Measurements from ENCODE around the gene BANF2.
"Not testable (repeated sequence)": the region's sequence is repeated elsewhere in the genome, so short reads cannot be mapped to it uniquely, and the experiment has no call there.

The BANF2 gene

DNA sequence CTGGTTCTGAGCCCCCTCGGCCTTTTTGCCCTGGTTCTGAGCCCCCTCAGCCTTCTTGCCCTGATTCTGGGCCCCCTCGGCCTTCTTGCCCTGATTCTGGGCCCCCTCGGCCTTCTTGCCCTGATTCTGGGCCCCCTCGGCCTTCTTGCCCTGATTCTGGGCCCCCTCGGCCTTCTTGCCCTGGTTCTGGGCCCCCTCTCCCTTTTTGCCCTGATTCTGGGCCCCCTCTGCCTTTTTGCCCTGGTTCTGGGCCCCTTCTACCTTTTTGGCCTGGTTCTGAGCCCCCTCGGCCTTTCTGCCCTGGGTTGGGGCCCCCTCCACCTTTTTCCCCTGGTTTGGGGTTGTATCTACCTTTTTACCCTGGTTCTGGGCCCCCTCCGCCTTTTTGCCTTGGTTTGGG, 40.4 kb upstream of the BANF2 start:
- H3K27ac ChIP-seq (ENCODE audit: insufficient read depth in 1 of 2, low read depth in 1 of 2, low read length in 2 of 2, poor library complexity in 1 of 2, severe bottlenecking in 2 of 2); H3K9me3 ChIP-seq (ENCODE audit: control extremely low read depth in 1 of 5, control insufficient read depth in 4 of 5, insufficient read depth in 2 of 5, low read depth in 1 of 5, low read length in 4 of 5); POLR2A ChIA-PET; DNase-seq; CTCF ChIA-PET; H3K27me3 ChIP-seq (replicated peaks in 2 of 5; ENCODE audit: control insufficient read depth in 4 of 5, insufficient read depth in 5 of 5, low read length in 4 of 5); H3K4me3 ChIP-seq (ENCODE audit: control insufficient read depth in 1 of 7, extremely low read depth in 1 of 7, insufficient read depth in 4 of 7, low read depth in 2 of 7, low read length in 6 of 7): not testable (repeated sequence)
- 88% methylated on average over 4 of the region's 7 CpGs for WGBS (ENCODE audit: insufficient coverage)
- H3K4me1 ChIP-seq (ENCODE audit: control extremely low read depth in 1 of 4, control insufficient read depth in 4 of 4, insufficient read depth in 4 of 4, low read length in 3 of 4): peaks cover 0 to 28% (median 20%) of the 10 kb centered on the region in 4 experiments
- peaks cover 6 to 47% (median 22%) of the 10 kb centered on the region in 4 experiments for H3K36me3 ChIP-seq (ENCODE audit: control insufficient read depth in 4 of 4, insufficient read depth in 4 of 4, low read length in 3 of 4)

DNA sequence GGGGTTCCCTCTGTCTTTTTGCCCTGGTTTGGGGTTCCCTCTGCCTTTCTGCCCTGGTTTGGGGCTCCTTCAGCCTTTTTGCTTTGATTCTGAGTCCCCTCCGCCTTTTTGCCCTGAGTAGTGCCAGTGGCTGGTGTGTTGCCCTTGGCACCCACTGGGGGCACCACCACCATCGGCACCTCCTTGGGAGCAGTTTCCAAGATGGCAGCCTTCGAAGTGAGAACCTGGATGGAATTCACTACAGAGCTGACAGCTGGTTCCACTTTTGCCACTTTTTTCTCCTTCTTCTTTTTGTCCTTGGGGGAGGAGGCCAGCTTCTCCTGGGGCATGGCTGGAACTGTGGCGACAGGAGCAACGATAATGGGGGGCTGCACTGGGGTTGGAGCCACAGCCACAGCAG, 40.0 kb upstream of the BANF2 start:
- WGBS (ENCODE audit: insufficient coverage): 98% methylated on average over 5 of the region's 5 CpGs
- Histone ChIP-seq H3K4me3 (ENCODE audit: control insufficient read depth in 1 of 7, extremely low read depth in 1 of 7, insufficient read depth in 4 of 7, low read depth in 2 of 7, low read length in 6 of 7) (no peak overlapping the region), H3K36me3 (ENCODE audit: control insufficient read depth in 4 of 4, insufficient read depth in 4 of 4, low read length in 3 of 4) (peaks cover 6 to 44% (median 22%) of the 10 kb centered on the region in 4 experiments), H3K9me3 (ENCODE audit: control extremely low read depth in 1 of 5, control insufficient read depth in 4 of 5, insufficient read depth in 2 of 5, low read depth in 1 of 5, low read length in 4 of 5) (peaks cover 0 to 5% (median 2%) of the 10 kb centered on the region in 5 experiments), H3K27me3 (replicated peaks in 2 of 5; ENCODE audit: control insufficient read depth in 4 of 5, insufficient read depth in 5 of 5, low read length in 4 of 5) (no peaks in the 10 kb centered on the region), H3K27ac (ENCODE audit: insufficient read depth in 1 of 2, low read depth in 1 of 2, low read length in 2 of 2, poor library complexity in 1 of 2, severe bottlenecking in 2 of 2) (no peak overlapping the region), H3K4me1 (ENCODE audit: control extremely low read depth in 1 of 4, control insufficient read depth in 4 of 4, insufficient read depth in 4 of 4, low read length in 3 of 4) (peaks cover 0 to 32% (median 24%) of the 10 kb centered on the region in 4 experiments)
- no peak for DNase-seq
- POLR2A ChIA-PET: no interaction called here
- CTCF ChIA-PET: no interaction called here

DNA sequence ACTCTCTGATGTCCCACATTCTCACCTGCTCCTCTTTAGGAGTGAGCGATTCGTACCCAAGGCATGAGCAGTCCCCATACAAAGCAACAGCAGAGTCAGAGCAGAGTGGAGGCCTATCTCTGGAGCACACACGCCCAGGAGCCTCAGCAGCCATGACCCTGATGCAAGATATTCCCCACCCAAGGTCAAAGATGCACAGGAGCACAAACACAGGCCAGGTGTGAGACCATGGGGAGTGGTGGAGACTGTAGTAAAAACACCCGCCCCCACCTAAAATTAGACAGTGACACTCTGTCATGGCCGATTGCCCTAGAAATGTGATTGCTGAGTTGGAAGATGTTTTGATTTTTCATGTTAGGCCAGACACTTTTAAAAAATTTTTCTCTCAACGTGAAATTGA, 39.1 kb upstream of the BANF2 start:
- WGBS (ENCODE audit: insufficient coverage): 100% methylated on average over 5 of the region's 6 CpGs
- no peak overlapping the region for H3K4me3 ChIP-seq (ENCODE audit: control insufficient read depth in 1 of 7, extremely low read depth in 1 of 7, insufficient read depth in 4 of 7, low read depth in 2 of 7, low read length in 6 of 7)
- H3K27me3 ChIP-seq (replicated peaks in 2 of 5; ENCODE audit: control insufficient read depth in 4 of 5, insufficient read depth in 5 of 5, low read length in 4 of 5): no peaks in the 10 kb centered on the region
- ChIA-PET CTCF (no interaction called here), POLR2A (no interaction called here)
- DNase-seq: no peak
- H3K27ac ChIP-seq (ENCODE audit: insufficient read depth in 1 of 2, low read depth in 1 of 2, low read length in 2 of 2, poor library complexity in 1 of 2, severe bottlenecking in 2 of 2): no peak overlapping the region
- H3K4me1 ChIP-seq (ENCODE audit: control extremely low read depth in 1 of 4, control insufficient read depth in 4 of 4, insufficient read depth in 4 of 4, low read length in 3 of 4): peaks cover 7 to 41% (median 31%) of the 10 kb centered on the region in 4 experiments
- H3K36me3 ChIP-seq (ENCODE audit: control insufficient read depth in 4 of 4, insufficient read depth in 4 of 4, low read length in 3 of 4): peaks cover 6 to 44% (median 21%) of the 10 kb centered on the region in 4 experiments
- H3K9me3 ChIP-seq (ENCODE audit: control extremely low read depth in 1 of 5, control insufficient read depth in 4 of 5, insufficient read depth in 2 of 5, low read depth in 1 of 5, low read length in 4 of 5): peaks cover 0 to 5% (median 2%) of the 10 kb centered on the region in 5 experiments

DNA sequence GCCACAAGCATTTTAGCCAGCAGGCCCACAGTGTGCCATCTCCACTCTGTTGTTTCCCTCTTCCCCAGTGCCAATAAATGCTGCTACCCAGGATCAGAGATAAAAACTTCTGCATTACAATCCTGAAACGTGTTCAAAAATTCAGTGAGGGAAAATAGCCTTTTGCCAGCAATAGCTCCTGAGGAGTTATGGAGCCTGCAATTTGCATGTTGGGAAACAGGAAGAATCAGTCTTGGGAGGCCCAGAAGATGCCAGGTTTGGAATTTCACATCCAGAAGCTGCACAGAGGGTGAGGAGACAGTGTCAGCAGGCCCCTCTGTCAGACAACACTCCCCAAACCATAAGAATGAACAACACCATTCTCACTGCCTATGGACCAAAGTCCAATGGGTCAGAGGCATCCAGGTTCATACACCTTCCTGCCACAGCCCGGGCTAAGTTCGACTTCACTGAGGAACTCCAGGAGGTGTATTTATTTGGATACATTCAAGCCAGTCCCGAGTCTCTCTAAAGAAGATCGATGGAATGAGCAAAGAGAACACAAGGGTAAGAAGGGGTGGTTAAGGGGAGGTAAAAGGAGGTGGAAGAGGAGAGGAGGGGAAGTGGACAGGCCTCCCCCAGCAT, 38.5 kb upstream of the BANF2 start:
- 98% methylated on average over 4 of the region's 5 CpGs for WGBS (ENCODE audit: insufficient coverage)
- H3K36me3 ChIP-seq (ENCODE audit: control insufficient read depth in 4 of 4, insufficient read depth in 4 of 4, low read length in 3 of 4): peaks cover 4 to 39% (median 19%) of the 10 kb centered on the region in 4 experiments
- H3K9me3 ChIP-seq (ENCODE audit: control extremely low read depth in 1 of 5, control insufficient read depth in 4 of 5, insufficient read depth in 2 of 5, low read depth in 1 of 5, low read length in 4 of 5): peaks cover 0 to 5% (median 2%) of the 10 kb centered on the region in 5 experiments
- H3K4me3 ChIP-seq (ENCODE audit: control insufficient read depth in 1 of 7, extremely low read depth in 1 of 7, insufficient read depth in 4 of 7, low read depth in 2 of 7, low read length in 6 of 7): no peak overlapping the region
- peaks cover 13 to 47% (median 37%) of the 10 kb centered on the region in 4 experiments for H3K4me1 ChIP-seq (ENCODE audit: control extremely low read depth in 1 of 4, control insufficient read depth in 4 of 4, insufficient read depth in 4 of 4, low read length in 3 of 4)
- no peak overlapping the region for H3K27ac ChIP-seq (ENCODE audit: insufficient read depth in 1 of 2, low read depth in 1 of 2, low read length in 2 of 2, poor library complexity in 1 of 2, severe bottlenecking in 2 of 2)
- no peak for DNase-seq
- POLR2A ChIA-PET: no interaction called here
- no peaks in the 10 kb centered on the region for H3K27me3 ChIP-seq (replicated peaks in 2 of 5; ENCODE audit: control insufficient read depth in 4 of 5, insufficient read depth in 5 of 5, low read length in 4 of 5)
- CTCF ChIA-PET: no interaction called here

DNA sequence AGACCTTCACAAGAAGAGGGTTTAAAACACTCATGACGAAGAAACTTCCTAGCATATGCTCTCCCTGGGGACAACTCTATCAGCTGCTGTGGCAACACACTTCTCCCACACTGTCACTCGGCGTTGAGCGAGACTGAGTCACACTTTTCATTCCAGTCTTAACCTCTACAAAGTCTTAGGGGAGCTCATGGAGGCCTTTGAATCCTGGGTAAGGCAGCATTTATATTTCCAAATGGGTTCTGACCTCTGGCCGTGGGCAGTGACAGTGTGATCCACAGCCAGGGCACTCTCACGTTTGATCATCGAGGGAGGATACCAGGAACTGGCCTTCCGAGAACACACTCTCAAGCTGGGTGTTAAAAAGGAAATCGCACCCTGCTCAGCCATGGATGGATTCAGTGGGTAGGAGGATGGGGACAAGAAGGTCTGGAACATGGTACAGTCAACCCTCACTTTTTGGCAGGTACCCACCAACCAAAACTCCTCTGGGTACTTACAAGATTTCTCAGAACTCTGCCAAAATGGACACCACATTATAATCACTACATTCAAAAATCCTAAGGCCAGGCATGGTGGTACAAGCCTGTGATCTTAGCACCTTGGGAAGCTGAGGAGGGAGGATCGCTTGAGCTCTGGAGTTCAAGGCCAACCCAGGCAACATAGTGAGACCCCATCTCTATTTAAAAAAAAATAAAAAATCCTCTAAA, 37.3 kb upstream of the BANF2 start:
- H3K27ac ChIP-seq (ENCODE audit: insufficient read depth in 1 of 2, low read depth in 1 of 2, low read length in 2 of 2, poor library complexity in 1 of 2, severe bottlenecking in 2 of 2): no peak overlapping the region
- POLR2A ChIA-PET: no interaction called here
- no peak for DNase-seq
- peaks cover 0 to 31% (median 13%) of the 10 kb centered on the region in 4 experiments for H3K36me3 ChIP-seq (ENCODE audit: control insufficient read depth in 4 of 4, insufficient read depth in 4 of 4, low read length in 3 of 4)
- H3K27me3 ChIP-seq (replicated peaks in 2 of 5; ENCODE audit: control insufficient read depth in 4 of 5, insufficient read depth in 5 of 5, low read length in 4 of 5): no peaks in the 10 kb centered on the region
- H3K4me1 ChIP-seq (ENCODE audit: control extremely low read depth in 1 of 4, control insufficient read depth in 4 of 4, insufficient read depth in 4 of 4, low read length in 3 of 4): peaks cover 20 to 59% (median 44%) of the 10 kb centered on the region in 4 experiments
- CTCF ChIA-PET: interaction anchor here (0.9 to 3.6 kb wide), 3 partner anchors 8 to 18 kb away, joined by 3 to 15 read pairs (median 3); no protein-coding TSS in a partner anchor
- 98% methylated on average over 9 of the region's 10 CpGs for WGBS (ENCODE audit: insufficient coverage)
- no peak overlapping the region for H3K4me3 ChIP-seq (ENCODE audit: control insufficient read depth in 1 of 7, extremely low read depth in 1 of 7, insufficient read depth in 4 of 7, low read depth in 2 of 7, low read length in 6 of 7)
- H3K9me3 ChIP-seq (ENCODE audit: control extremely low read depth in 1 of 5, control insufficient read depth in 4 of 5, insufficient read depth in 2 of 5, low read depth in 1 of 5, low read length in 4 of 5): peaks cover 0 to 5% (median 2%) of the 10 kb centered on the region in 5 experiments

DNA sequence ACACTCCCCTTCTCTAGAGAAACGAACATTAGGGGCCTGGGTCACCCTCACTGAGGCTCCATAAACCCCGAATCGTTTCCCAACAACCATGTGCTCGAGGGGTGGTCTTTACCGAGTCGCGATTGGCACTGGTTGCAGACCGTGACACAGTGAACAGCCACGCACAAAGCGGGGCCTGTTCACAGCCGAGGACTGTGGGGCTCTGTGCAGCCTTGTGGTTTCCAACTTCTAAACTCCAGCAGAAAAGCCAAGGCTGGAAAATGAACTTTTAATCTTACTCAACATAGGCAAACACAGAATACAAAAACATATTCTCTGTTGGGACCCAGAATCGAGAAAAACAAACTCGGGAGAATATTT, 36.7 kb upstream of the BANF2 start:
- ChIA-PET CTCF (interaction anchor here (1.2 to 3.6 kb wide), 2 partner anchors 8 to 18 kb away, joined by 3 to 15 read pairs; no protein-coding TSS in a partner anchor), POLR2A (no interaction called here)
- DNase-seq: no peak
- peaks cover 20 to 61% (median 44%) of the 10 kb centered on the region in 4 experiments for H3K4me1 ChIP-seq (ENCODE audit: control extremely low read depth in 1 of 4, control insufficient read depth in 4 of 4, insufficient read depth in 4 of 4, low read length in 3 of 4)
- H3K36me3 ChIP-seq (ENCODE audit: control insufficient read depth in 4 of 4, insufficient read depth in 4 of 4, low read length in 3 of 4): peaks cover 0 to 28% (median 10%) of the 10 kb centered on the region in 4 experiments
- no peaks in the 10 kb centered on the region for H3K27me3 ChIP-seq (replicated peaks in 2 of 5; ENCODE audit: control insufficient read depth in 4 of 5, insufficient read depth in 5 of 5, low read length in 4 of 5)
- 99% methylated on average over 11 of the region's 13 CpGs for WGBS (ENCODE audit: insufficient coverage)
- H3K4me3 ChIP-seq (ENCODE audit: control insufficient read depth in 1 of 7, extremely low read depth in 1 of 7, insufficient read depth in 4 of 7, low read depth in 2 of 7, low read length in 6 of 7): no peak overlapping the region
- H3K27ac ChIP-seq (ENCODE audit: insufficient read depth in 1 of 2, low read depth in 1 of 2, low read length in 2 of 2, poor library complexity in 1 of 2, severe bottlenecking in 2 of 2): no peak overlapping the region
- H3K9me3 ChIP-seq (ENCODE audit: control extremely low read depth in 1 of 5, control insufficient read depth in 4 of 5, insufficient read depth in 2 of 5, low read depth in 1 of 5, low read length in 4 of 5): peaks cover 0 to 5% (median 2%) of the 10 kb centered on the region in 5 experiments

DNA sequence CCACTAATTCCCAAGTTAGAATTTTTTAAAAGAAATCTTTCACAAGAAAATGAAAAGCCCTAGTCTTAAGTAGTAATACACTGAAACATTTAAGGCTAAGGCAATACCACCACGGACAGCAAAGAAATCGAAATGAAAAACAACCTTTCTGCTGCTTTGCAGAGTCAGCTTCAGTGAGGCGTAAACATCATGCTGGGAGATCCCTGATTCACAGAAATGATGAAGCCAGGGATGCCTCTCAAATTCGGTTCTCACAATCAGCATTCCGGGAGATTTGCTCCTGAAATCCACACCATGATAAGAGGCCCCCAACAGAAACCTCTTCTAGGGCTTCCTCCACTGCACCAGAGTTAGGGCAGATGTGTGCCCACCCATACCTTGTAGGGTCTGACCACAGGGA, 36.3 kb upstream of the BANF2 start:
- POLR2A ChIA-PET: no interaction called here
- Histone ChIP-seq H3K27ac (ENCODE audit: insufficient read depth in 1 of 2, low read depth in 1 of 2, low read length in 2 of 2, poor library complexity in 1 of 2, severe bottlenecking in 2 of 2) (no peak overlapping the region), H3K27me3 (replicated peaks in 2 of 5; ENCODE audit: control insufficient read depth in 4 of 5, insufficient read depth in 5 of 5, low read length in 4 of 5) (no peaks in the 10 kb centered on the region), H3K36me3 (ENCODE audit: control insufficient read depth in 4 of 4, insufficient read depth in 4 of 4, low read length in 3 of 4) (peaks cover 0 to 24% (median 6%) of the 10 kb centered on the region in 4 experiments), H3K9me3 (ENCODE audit: control extremely low read depth in 1 of 5, control insufficient read depth in 4 of 5, insufficient read depth in 2 of 5, low read depth in 1 of 5, low read length in 4 of 5) (peaks cover 0 to 4% (median under 1%) of the 10 kb centered on the region in 5 experiments), H3K4me1 (ENCODE audit: control extremely low read depth in 1 of 4, control insufficient read depth in 4 of 4, insufficient read depth in 4 of 4, low read length in 3 of 4) (peaks cover 20 to 61% (median 44%) of the 10 kb centered on the region in 4 experiments), H3K4me3 (ENCODE audit: control insufficient read depth in 1 of 7, extremely low read depth in 1 of 7, insufficient read depth in 4 of 7, low read depth in 2 of 7, low read length in 6 of 7) (no peak overlapping the region)
- CTCF ChIA-PET: interaction anchor here (1.4 to 3.6 kb wide), 2 partner anchors 9 to 13 kb away, joined by 8 to 15 read pairs; no protein-coding TSS in a partner anchor
- no peak for DNase-seq
- WGBS (ENCODE audit: insufficient coverage): 90% methylated on average over 5 of the region's 5 CpGs

Data from common myeloid progenitor, CD34-positive (primary cell).